ENCODE results near the gene SASH1.

The SASH1 gene

DNA sequence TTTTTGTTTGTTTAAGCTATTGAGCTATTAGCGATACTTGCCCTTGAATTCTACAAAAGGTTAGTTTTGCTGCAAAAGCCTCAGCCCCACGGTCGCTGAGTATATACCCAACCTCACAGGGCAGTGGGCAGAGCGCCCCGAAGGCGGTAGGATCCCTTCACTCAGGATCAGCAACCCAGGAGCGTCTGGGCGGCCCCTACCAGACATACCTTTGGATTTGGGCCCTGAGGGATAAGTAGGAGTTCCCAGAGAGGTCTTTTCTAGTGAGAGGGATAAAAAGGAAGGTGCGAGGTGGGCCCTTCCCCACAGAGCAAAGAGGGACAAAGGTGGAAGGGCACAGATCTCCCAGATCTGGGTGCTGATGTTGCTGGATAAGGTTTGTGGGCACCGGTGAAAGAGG is 6.1 kb downstream of the SASH1 start:
- Histone ChIP-seq H3K4me3 (ENCODE audit: low read depth, low read length) (no peak overlapping the region), H3K27ac (ENCODE audit: extremely low read depth, low read depth, low read length) (no peak overlapping the region), H3K36me3 (ENCODE audit: control insufficient read depth in 2 of 2, insufficient read depth in 1 of 2, low read length in 2 of 2) (peaks cover 1 to 4% of the 10 kb centered on the region in 2 experiments; a peak in 2 of 3 replicates), H3K4me1 (ENCODE audit: control insufficient read depth, insufficient read depth, low read length) (peaks cover 16% of the 10 kb centered on the region), H3K9me3 (ENCODE audit: control insufficient read depth, insufficient read depth, low read depth, low read length) (no peaks in the 10 kb centered on the region)
- POLR2A ChIA-PET, result no interaction called here
- TF ChIP-seq ZNF148 (tag by site-specific recombination; IDR thresholded peaks at IDR 0.05; ENCODE audit: borderline replicate concordance), result no peak
- CTCF ChIA-PET, result no interaction called here

- Histone ChIP-seq H3K4me1 (ENCODE audit: control insufficient read depth, insufficient read depth, low read length) (peaks cover 16% of the 10 kb centered on the region), H3K27ac (ENCODE audit: extremely low read depth, low read depth, low read length) (no peak overlapping the region), H3K4me3 (ENCODE audit: low read depth, low read length) (no peak overlapping the region), H3K36me3 (ENCODE audit: control insufficient read depth in 2 of 2, insufficient read depth in 1 of 2, low read length in 2 of 2) (peaks cover 3 to 4% of the 10 kb centered on the region in 2 experiments; a peak in 2 of 3 replicates), H3K9me3 (ENCODE audit: control insufficient read depth, insufficient read depth, low read depth, low read length) (no peaks in the 10 kb centered on the region)
- TF ChIP-seq ZNF660 (tag by site-specific recombination; IDR thresholded peaks at IDR 0.05), result no peak
- no peak for TF ChIP-seq SP2 (tag by site-specific recombination; IDR thresholded peaks at IDR 0.05)
- TF ChIP-seq PBX3 (CRISPR knock-in tag; IDR thresholded peaks at IDR 0.05), result no peak
- TF ChIP-seq ZNF169 (tag by site-specific recombination; IDR thresholded peaks at IDR 0.05), result no peak
- TF ChIP-seq, protein P1, sequence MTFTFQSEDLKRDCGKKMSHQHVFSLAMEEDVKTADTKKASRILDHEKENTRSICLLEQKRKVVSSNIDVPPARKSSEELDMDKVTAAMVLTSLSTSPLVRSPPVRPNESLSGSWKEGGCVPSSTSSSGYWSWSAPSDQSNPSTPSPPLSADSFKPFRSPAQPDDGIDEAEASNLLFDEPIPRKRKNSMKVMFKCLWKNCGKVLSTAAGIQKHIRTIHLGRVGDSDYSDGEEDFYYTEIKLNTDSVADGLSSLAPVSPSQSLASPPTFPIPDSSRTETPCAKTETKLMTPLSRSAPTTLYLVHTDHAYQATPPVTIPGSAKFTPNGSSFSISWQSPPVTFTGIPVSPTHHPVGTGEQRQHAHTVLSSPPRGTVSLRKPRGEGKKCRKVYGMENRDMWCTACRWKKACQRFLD (tag by site-specific recombination; IDR thresholded peaks at IDR 0.05), result no peak
- TF ChIP-seq ZNF530 (tag by site-specific recombination; IDR thresholded peaks at IDR 0.05; ENCODE audit: low read depth), result no peak
- no peak for TF ChIP-seq ZNF354C (tag by site-specific recombination; IDR thresholded peaks at IDR 0.05; ENCODE audit: borderline replicate concordance, low read depth)
- TF ChIP-seq ZNF561 (tag by site-specific recombination; IDR thresholded peaks at IDR 0.05; ENCODE audit: borderline replicate concordance), result no peak
- TF ChIP-seq, protein P2, sequence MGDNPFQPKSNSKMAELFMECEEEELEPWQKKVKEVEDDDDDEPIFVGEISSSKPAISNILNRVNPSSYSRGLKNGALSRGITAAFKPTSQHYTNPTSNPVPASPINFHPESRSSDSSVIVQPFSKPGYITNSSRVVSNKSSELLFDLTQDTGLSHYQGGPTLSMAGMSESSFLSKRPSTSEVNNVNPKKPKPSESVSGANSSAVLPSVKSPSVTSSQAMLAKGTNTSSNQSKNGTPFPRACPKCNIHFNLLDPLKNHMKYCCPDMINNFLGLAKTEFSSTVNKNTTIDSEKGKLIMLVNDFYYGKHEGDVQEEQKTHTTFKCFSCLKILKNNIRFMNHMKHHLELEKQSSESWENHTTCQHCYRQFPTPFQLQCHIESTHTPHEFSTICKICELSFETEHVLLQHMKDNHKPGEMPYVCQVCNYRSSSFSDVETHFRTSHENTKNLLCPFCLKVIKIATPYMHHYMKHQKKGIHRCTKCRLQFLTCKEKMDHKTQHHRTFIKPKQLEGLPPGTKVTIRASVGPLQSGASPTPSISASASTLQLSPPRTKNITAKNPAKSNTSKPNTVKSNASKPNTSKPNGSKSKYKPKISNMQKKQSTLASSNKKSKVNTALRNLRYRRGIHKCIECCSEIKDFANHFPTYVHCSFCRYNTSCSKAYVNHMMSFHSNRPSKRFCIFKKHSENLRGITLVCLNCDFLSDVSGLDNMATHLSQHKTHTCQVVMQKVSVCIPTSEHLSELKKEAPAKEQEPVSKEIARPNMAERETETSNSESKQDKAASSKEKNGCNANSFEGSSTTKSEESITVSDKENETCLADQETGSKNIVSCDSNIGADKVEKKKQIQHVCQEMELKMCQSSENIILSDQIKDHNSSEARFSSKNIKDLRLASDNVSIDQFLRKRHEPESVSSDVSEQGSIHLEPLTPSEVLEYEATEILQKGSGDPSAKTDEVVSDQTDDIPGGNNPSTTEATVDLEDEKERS (tag by site-specific recombination; IDR thresholded peaks at IDR 0.05), result no peak
- no peak for TF ChIP-seq ZNF76 (tag by site-specific recombination; IDR thresholded peaks at IDR 0.05; ENCODE audit: borderline replicate concordance, low read depth)
- no peak for TF ChIP-seq ZNF174 (tag by site-specific recombination; IDR thresholded peaks at IDR 0.05)
- TF ChIP-seq TRIM28 (IDR thresholded peaks at IDR 0.05; ENCODE audit: borderline replicate concordance, low read length), result no peak
- TF ChIP-seq, protein P3, sequence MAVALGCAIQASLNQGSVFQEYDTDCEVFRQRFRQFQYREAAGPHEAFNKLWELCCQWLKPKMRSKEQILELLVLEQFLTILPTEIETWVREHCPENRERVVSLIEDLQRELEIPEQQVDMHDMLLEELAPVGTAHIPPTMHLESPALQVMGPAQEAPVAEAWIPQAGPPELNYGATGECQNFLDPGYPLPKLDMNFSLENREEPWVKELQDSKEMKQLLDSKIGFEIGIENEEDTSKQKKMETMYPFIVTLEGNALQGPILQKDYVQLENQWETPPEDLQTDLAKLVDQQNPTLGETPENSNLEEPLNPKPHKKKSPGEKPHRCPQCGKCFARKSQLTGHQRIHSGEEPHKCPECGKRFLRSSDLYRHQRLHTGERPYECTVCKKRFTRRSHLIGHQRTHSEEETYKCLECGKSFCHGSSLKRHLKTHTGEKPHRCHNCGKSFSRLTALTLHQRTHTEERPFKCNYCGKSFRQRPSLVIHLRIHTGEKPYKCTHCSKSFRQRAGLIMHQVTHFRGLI (tag by site-specific recombination; IDR thresholded peaks at IDR 0.05), result no peak
- TF ChIP-seq ZBTB21 (tag by site-specific recombination; IDR thresholded peaks at IDR 0.05), result no peak
- no peak for TF ChIP-seq ZNF623 (tag by site-specific recombination; IDR thresholded peaks at IDR 0.05)
- no peak for TF ChIP-seq ZNF501 (tag by site-specific recombination; IDR thresholded peaks at IDR 0.05)
- no peak for TF ChIP-seq GLIS1 (tag by site-specific recombination; IDR thresholded peaks at IDR 0.05)
- ChIA-PET POLR2A (no interaction called here), CTCF (no interaction called here)
These were observed 6.8 kb downstream of the SASH1 start for GRCh38 chr6:148349466-148349865.

Data from HEK293 (cell line).